Memory B cell (primary cell): Measurements from ENCODE around the gene MSL2.
"Not testable (repeated sequence)": the region's sequence is repeated elsewhere in the genome, so short reads cannot be mapped to it uniquely, and the experiment has no call there.

ENCODE experiments used
- ATAC-seq: fragments of 150-1000 bp; cut with Tn5 transposase; 2 replicates; pipeline ENCODE4 v1.10.0; 2021; ENCODE audit warnings: low read depth, mild to moderate bottlenecking, moderate library complexity
- DNase-seq, 2 donors: peaks; one replicate each; pipeline ENCODE4 v3.0.0; 2022; ENCODE audit warnings: low spot score in 2 of 2
- H3K27ac Mint-ChIP-seq: one replicate; pipeline ENCODE4 v1.8.0; 2022; ENCODE audit warnings: mild to moderate bottlenecking, moderate library complexity, mixed read lengths
- H3K27me3 Mint-ChIP-seq: one replicate; pipeline ENCODE4 v1.8.0; 2022; ENCODE audit warnings: mixed read lengths
- H3K36me3 Mint-ChIP-seq: one replicate; pipeline ENCODE4 v1.8.0; 2022; ENCODE audit warnings: mild to moderate bottlenecking, mixed read lengths
- H3K4me1 Mint-ChIP-seq: one replicate; pipeline ENCODE4 v1.8.0; 2022; ENCODE audit warnings: mixed read lengths
- H3K4me3 Mint-ChIP-seq: one replicate; pipeline ENCODE4 v1.8.0; 2022; ENCODE audit warnings: mild to moderate bottlenecking, moderate library complexity, mixed read lengths
- H3K9me3 Mint-ChIP-seq: one replicate; pipeline ENCODE4 v1.8.0; 2022; ENCODE audit warnings: mixed read lengths

The MSL2 gene

GRCh38 chr3:136197159-136197793 lies 1.1 kb upstream of the MSL2 start:
- H3K4me3 Mint-ChIP-seq, result peak overlapping the region; percentile 98
- peaks cover 6% of the 10 kb centered on the region for H3K36me3 Mint-ChIP-seq
- peak overlapping the region; percentile 100 for H3K27ac Mint-ChIP-seq
- no peak for DNase-seq
- peaks cover 19% of the 10 kb centered on the region for H3K4me1 Mint-ChIP-seq
- no peaks in the 10 kb centered on the region for H3K27me3 Mint-ChIP-seq
- no peak for ATAC-seq
- H3K9me3 Mint-ChIP-seq, result no peaks in the 10 kb centered on the region

GRCh38 chr3:136196401-136197158 lies 445 bp upstream of the MSL2 start:
- H3K4me3 Mint-ChIP-seq, result peak overlapping the region; percentile 98

DNA sequence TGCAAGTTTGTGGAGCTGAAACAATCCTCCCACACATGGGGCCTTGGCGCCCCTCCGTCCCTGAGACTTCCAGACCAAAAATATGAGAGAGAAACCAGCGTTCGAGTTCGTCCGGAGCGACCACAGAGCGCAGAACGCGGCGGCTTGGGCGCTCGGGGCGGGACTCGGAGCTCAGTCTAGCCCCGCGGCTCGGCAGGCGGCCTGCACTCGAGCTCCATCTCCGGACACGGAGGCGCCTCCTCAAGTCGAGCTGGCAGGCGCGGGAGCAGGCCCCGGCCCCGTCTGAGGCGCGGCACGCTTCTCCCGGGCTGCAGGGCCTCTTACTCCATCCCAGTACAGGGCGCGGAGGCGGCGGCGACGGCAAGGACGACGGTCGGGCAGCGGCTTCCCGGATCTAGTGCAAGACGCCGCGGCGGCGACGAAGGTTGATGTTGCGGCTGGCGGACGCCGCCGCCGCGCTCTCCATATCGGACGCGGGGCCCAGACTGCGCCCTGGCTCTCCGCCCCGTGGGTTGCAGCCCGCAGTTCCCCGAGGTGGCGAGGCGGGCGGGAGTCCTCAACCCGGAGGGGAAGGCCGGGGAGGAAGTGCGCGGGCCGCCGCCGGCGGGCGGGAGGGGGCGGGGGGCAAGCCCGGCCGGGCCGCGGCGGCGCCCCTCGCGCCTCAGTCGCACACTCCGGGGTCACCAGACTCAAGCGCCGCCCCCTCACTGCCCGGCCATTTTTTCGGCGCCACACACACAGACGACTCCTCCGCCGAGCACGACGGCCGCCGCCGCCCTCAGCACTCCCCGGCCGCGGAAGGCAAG lies 674 bp downstream of the MSL2 start:
- H3K36me3 Mint-ChIP-seq, result peaks cover 9% of the 10 kb centered on the region
- ATAC-seq (peak; percentile 61), DNase-seq (peak; percentile 85 to 88)
- peaks cover 33% of the 10 kb centered on the region for H3K4me1 Mint-ChIP-seq
- peak overlapping the region; percentile 100 for H3K27ac Mint-ChIP-seq
- peak overlapping the region; percentile 98 for H3K4me3 Mint-ChIP-seq
- no peaks in the 10 kb centered on the region for H3K9me3 Mint-ChIP-seq
- no peaks in the 10 kb centered on the region for H3K27me3 Mint-ChIP-seq

More at GRCh38 chr3:136196401-136197158, 445 bp upstream of the MSL2 start:
- H3K4me1 Mint-ChIP-seq, result peaks cover 24% of the 10 kb centered on the region
- peak overlapping the region; percentile 100 for H3K27ac Mint-ChIP-seq
- peaks cover 6% of the 10 kb centered on the region for H3K36me3 Mint-ChIP-seq
- H3K27me3 Mint-ChIP-seq, result no peaks in the 10 kb centered on the region
- H3K9me3 Mint-ChIP-seq, result no peaks in the 10 kb centered on the region
- peak in 1 of 2 donors; percentile 97 for DNase-seq
- peak; percentile 64 for ATAC-seq

DNA sequence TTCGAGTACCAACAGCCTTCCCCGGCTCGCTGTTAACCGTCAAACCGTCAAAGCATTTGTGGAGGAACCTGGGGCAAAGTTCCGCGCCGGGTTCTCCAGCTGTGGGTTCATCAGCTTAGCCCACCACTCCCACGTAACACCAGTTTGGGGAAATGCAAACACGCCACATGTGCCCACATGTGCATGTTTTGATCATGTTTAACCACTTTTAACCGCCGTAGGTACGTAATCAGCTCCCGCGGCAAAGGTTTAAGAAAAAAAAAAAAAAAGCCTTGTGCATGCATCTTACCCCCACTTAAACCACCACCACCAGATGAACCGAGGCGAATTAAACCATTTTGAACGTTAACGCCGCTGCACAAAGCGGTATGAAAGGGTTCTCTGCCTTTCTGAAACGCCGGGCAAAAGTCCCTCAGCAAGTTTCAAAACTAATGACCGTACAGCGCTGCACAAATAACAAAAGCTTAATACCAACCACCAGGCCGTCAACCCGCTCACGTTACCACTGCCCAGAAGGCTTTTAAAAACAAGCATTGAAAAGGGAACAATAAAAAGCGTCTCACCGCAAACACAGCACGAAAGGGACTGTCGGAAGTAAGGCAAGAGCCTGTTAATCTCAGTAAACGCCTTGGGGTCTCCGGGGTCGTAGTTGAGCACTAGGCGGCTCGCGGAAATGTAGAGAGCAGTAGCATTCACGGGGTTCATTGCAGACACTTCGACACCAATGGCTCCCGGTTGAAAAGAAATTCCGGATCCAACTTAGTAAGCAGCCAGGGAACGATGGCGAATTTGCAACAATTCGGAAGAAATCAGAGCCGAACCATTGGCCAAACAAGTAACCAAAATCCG lies 1.5 kb downstream of the MSL2 start:
- Mint-ChIP-seq H3K9me3 (no peaks in the 10 kb centered on the region), H3K27ac (peak overlapping the region; percentile 100), H3K4me3 (peak overlapping the region; percentile 98), H3K36me3 (peaks cover 9% of the 10 kb centered on the region), H3K4me1 (peaks cover 34% of the 10 kb centered on the region), H3K27me3 (no peaks in the 10 kb centered on the region)
- ATAC-seq, result peak; percentile 4
- DNase-seq, result peak; percentile 38 to 44

GRCh38 chr3:136193278-136194054 lies 2.7 kb downstream of the MSL2 start:
- H3K4me1 Mint-ChIP-seq, result peaks cover 41% of the 10 kb centered on the region
- no peak for ATAC-seq
- peaks cover 9% of the 10 kb centered on the region for H3K36me3 Mint-ChIP-seq

GRCh38 chr3:136192831-136193230 lies 3.3 kb downstream of the MSL2 start:
- Mint-ChIP-seq H3K36me3 (peaks cover 9% of the 10 kb centered on the region), H3K4me1 (peaks cover 45% of the 10 kb centered on the region), H3K27ac (peak overlapping the region; percentile 100), H3K27me3 (no peaks in the 10 kb centered on the region), H3K9me3 (no peaks in the 10 kb centered on the region), H3K4me3 (peak overlapping the region; percentile 98)
- DNase-seq (no peak), ATAC-seq (no peak)

More at GRCh38 chr3:136193278-136194054, 2.7 kb downstream of the MSL2 start:
- H3K27ac Mint-ChIP-seq, result peak overlapping the region; percentile 100
- DNase-seq, result no peak
- no peaks in the 10 kb centered on the region for H3K9me3 Mint-ChIP-seq
- no peaks in the 10 kb centered on the region for H3K27me3 Mint-ChIP-seq
- peak overlapping the region; percentile 98 for H3K4me3 Mint-ChIP-seq

GRCh38 chr3:136192195-136192594 lies 3.9 kb downstream of the MSL2 start:
- H3K9me3 Mint-ChIP-seq, H3K36me3 Mint-ChIP-seq, ATAC-seq, DNase-seq, H3K27me3 Mint-ChIP-seq: not testable (repeated sequence)
- Mint-ChIP-seq H3K27ac (peak overlapping the region; percentile 100), H3K4me3 (peak overlapping the region; percentile 98), H3K4me1 (peaks cover 42% of the 10 kb centered on the region)

GRCh38 chr3:136189859-136190617 lies 6.1 kb downstream of the MSL2 start:
- H3K4me3 Mint-ChIP-seq, result peak overlapping the region; percentile 56
- H3K27ac Mint-ChIP-seq, result peak overlapping the region; percentile 58
- DNase-seq (no peak), ATAC-seq (no peak)
- H3K27me3 Mint-ChIP-seq, result no peaks in the 10 kb centered on the region
- no peaks in the 10 kb centered on the region for H3K9me3 Mint-ChIP-seq
- peaks cover 9% of the 10 kb centered on the region for H3K36me3 Mint-ChIP-seq
- H3K4me1 Mint-ChIP-seq, result peaks cover 53% of the 10 kb centered on the region

- Mint-ChIP-seq H3K4me1 (peaks cover 53% of the 10 kb centered on the region), H3K4me3 (peak overlapping the region; percentile 34), H3K9me3 (no peaks in the 10 kb centered on the region), H3K27ac (peak overlapping the region; percentile 52), H3K36me3 (peaks cover 4% of the 10 kb centered on the region), H3K27me3 (no peaks in the 10 kb centered on the region)
- DNase-seq, result no peak
- no peak for ATAC-seq
Observed at GRCh38 chr3:136189043-136189442, 7.1 kb downstream of the MSL2 start.

GRCh38 chr3:136187868-136188267 lies 8.3 kb downstream of the MSL2 start:
- no peaks in the 10 kb centered on the region for H3K9me3 Mint-ChIP-seq
- peak overlapping the region; percentile 52 for H3K27ac Mint-ChIP-seq
- no peak overlapping the region for H3K4me3 Mint-ChIP-seq
- H3K27me3 Mint-ChIP-seq, result no peaks in the 10 kb centered on the region
- peaks cover 3% of the 10 kb centered on the region for H3K36me3 Mint-ChIP-seq
- H3K4me1 Mint-ChIP-seq, result peaks cover 53% of the 10 kb centered on the region
- ATAC-seq (no peak), DNase-seq (no peak)

- H3K9me3 Mint-ChIP-seq, result no peaks in the 10 kb centered on the region
Observed at GRCh38 chr3:136186846-136187245, 9.3 kb downstream of the MSL2 start.

GRCh38 chr3:136186344-136186743 lies 9.8 kb downstream of the MSL2 start:
- Mint-ChIP-seq H3K4me1 (peaks cover 49% of the 10 kb centered on the region), H3K27me3 (no peaks in the 10 kb centered on the region), H3K36me3 (peaks cover 3% of the 10 kb centered on the region), H3K9me3 (no peaks in the 10 kb centered on the region), H3K27ac (peak overlapping the region; percentile 35), H3K4me3 (peak overlapping the region; percentile 66)
- ATAC-seq, result peak; percentile 70
- no peak for DNase-seq

More at GRCh38 chr3:136186846-136187245, 9.3 kb downstream of the MSL2 start:
- H3K27me3 Mint-ChIP-seq, result no peaks in the 10 kb centered on the region
- DNase-seq (no peak), ATAC-seq (no peak)
- H3K4me3 Mint-ChIP-seq, result no peak overlapping the region
- peak overlapping the region; percentile 31 for H3K27ac Mint-ChIP-seq
- H3K36me3 Mint-ChIP-seq, result peaks cover 3% of the 10 kb centered on the region
- H3K4me1 Mint-ChIP-seq, result peaks cover 53% of the 10 kb centered on the region
